HG02759 (cell line): ENCODE data around the gene GPR171.

Experiments used
- ATAC-seq: cut with Tn5 transposase; IDR thresholded peaks from one replicate; pipeline ENCODE4 v1.9.1; 2021; ENCODE audit warnings: mild to moderate bottlenecking, moderate library complexity; ENCODE audit not compliant: unreplicated experiment

Gene GPR171

GRCh38 chr3:151214459-151214858 is 11.4 kb upstream of the GPR171 start:
- ATAC-seq, result no peak

GRCh38 chr3:151213881-151214280 is 10.9 kb upstream of the GPR171 start:
- ATAC-seq, result no peak

- ATAC-seq, result no peak
Measured at GRCh38 chr3:151213151-151213550, 10.1 kb upstream of the GPR171 start.

- peak; percentile 74 for ATAC-seq
Measured at GRCh38 chr3:151210676-151211381, 7.8 kb upstream of the GPR171 start.

GRCh38 chr3:151209654-151210053 is 6.6 kb upstream of the GPR171 start:
- no peak for ATAC-seq

GRCh38 chr3:151206201-151206600 is 3.2 kb upstream of the GPR171 start:
- ATAC-seq, result no peak

- no peak for ATAC-seq
Measured at GRCh38 chr3:151205482-151205881, 2.5 kb upstream of the GPR171 start.

GRCh38 chr3:151204530-151205402 is 1.8 kb upstream of the GPR171 start:
- no peak for ATAC-seq

GRCh38 chr3:151201051-151201730 is 1.8 kb downstream of the GPR171 start:
- no peak for ATAC-seq

- no peak for ATAC-seq
Measured at GRCh38 chr3:151200586-151200985, 2.4 kb downstream of the GPR171 start.

- no peak for ATAC-seq
Measured at GRCh38 chr3:151199554-151200438, 3.2 kb downstream of the GPR171 start.

GRCh38 chr3:151198849-151199248 is 4.2 kb downstream of the GPR171 start:
- no peak for ATAC-seq

GRCh38 chr3:151197981-151198767 is 4.8 kb downstream of the GPR171 start:
- no peak for ATAC-seq

- ATAC-seq, result no peak
Measured at GRCh38 chr3:151197228-151197627, 5.8 kb downstream of the GPR171 start.

- ATAC-seq, result no peak
Measured at GRCh38 chr3:151196434-151196833, 6.6 kb downstream of the GPR171 start.

- no peak for ATAC-seq
Measured at GRCh38 chr3:151195826-151196225, 7.2 kb downstream of the GPR171 start.

GRCh38 chr3:151192545-151192944 is 10.5 kb downstream of the GPR171 start:
- ATAC-seq, result no peak

- ATAC-seq, result no peak
Measured at GRCh38 chr3:151191095-151191494, 11.9 kb downstream of the GPR171 start.

- ATAC-seq, result no peak
Measured at GRCh38 chr3:151183265-151183671, 19.7 kb downstream of the GPR171 start.
